Measurements from ENCODE around the gene WDFY4.

DNA sequence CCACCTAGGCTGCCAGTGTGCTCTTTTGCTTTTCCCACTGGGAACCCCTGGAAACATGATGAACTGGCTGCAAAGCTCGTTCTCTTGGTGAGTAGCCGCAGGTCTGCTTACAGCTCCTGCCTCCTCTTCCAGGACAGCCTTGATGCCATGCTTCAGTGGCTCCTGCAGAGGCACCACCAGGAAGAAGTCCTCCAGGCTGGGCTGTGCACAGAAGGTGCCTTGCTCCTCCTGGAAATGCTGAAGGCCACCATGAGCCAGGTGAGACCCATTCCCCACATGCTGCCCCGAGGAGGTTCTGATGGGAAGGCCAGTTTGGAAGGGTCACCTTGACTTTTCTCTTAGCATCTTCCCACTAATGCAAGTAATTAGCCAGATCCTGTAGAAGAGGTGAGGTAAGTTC lies 129.2 kb downstream of the WDFY4 start:
- no peak for TF ChIP-seq CTCF (conservative IDR thresholded peaks at IDR 0.05; ENCODE audit: low read depth in 2 of 2)
- TF ChIP-seq CREB1 (CRISPR knock-in tag; IDR thresholded peaks at IDR 0.05; ENCODE audit: low read depth): no peak
- no peak for TF ChIP-seq EZH2 (IDR thresholded peaks at IDR 0.05; ENCODE audit: low read depth, unreplicated experiment)
- no peak for TF ChIP-seq POLR2AphosphoS5 (IDR thresholded peaks at IDR 0.05; ENCODE audit: low read depth)
- TF ChIP-seq EZH2phosphoT487 (IDR thresholded peaks at IDR 0.05; ENCODE audit: unreplicated experiment): no peak
- no peak for TF ChIP-seq REST (IDR thresholded peaks at IDR 0.05; ENCODE audit: unreplicated experiment)
- TF ChIP-seq, protein P1, sequence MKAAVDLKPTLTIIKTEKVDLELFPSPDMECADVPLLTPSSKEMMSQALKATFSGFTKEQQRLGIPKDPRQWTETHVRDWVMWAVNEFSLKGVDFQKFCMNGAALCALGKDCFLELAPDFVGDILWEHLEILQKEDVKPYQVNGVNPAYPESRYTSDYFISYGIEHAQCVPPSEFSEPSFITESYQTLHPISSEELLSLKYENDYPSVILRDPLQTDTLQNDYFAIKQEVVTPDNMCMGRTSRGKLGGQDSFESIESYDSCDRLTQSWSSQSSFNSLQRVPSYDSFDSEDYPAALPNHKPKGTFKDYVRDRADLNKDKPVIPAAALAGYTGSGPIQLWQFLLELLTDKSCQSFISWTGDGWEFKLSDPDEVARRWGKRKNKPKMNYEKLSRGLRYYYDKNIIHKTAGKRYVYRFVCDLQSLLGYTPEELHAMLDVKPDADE (IDR thresholded peaks at IDR 0.05): no peak
- no peak for TF ChIP-seq ZNF331 (CRISPR knock-in tag; IDR thresholded peaks at IDR 0.05; ENCODE audit: low read depth)
- TF ChIP-seq JUNB (IDR thresholded peaks at IDR 0.05; ENCODE audit: unreplicated experiment): no peak
- TF ChIP-seq, protein P2, sequence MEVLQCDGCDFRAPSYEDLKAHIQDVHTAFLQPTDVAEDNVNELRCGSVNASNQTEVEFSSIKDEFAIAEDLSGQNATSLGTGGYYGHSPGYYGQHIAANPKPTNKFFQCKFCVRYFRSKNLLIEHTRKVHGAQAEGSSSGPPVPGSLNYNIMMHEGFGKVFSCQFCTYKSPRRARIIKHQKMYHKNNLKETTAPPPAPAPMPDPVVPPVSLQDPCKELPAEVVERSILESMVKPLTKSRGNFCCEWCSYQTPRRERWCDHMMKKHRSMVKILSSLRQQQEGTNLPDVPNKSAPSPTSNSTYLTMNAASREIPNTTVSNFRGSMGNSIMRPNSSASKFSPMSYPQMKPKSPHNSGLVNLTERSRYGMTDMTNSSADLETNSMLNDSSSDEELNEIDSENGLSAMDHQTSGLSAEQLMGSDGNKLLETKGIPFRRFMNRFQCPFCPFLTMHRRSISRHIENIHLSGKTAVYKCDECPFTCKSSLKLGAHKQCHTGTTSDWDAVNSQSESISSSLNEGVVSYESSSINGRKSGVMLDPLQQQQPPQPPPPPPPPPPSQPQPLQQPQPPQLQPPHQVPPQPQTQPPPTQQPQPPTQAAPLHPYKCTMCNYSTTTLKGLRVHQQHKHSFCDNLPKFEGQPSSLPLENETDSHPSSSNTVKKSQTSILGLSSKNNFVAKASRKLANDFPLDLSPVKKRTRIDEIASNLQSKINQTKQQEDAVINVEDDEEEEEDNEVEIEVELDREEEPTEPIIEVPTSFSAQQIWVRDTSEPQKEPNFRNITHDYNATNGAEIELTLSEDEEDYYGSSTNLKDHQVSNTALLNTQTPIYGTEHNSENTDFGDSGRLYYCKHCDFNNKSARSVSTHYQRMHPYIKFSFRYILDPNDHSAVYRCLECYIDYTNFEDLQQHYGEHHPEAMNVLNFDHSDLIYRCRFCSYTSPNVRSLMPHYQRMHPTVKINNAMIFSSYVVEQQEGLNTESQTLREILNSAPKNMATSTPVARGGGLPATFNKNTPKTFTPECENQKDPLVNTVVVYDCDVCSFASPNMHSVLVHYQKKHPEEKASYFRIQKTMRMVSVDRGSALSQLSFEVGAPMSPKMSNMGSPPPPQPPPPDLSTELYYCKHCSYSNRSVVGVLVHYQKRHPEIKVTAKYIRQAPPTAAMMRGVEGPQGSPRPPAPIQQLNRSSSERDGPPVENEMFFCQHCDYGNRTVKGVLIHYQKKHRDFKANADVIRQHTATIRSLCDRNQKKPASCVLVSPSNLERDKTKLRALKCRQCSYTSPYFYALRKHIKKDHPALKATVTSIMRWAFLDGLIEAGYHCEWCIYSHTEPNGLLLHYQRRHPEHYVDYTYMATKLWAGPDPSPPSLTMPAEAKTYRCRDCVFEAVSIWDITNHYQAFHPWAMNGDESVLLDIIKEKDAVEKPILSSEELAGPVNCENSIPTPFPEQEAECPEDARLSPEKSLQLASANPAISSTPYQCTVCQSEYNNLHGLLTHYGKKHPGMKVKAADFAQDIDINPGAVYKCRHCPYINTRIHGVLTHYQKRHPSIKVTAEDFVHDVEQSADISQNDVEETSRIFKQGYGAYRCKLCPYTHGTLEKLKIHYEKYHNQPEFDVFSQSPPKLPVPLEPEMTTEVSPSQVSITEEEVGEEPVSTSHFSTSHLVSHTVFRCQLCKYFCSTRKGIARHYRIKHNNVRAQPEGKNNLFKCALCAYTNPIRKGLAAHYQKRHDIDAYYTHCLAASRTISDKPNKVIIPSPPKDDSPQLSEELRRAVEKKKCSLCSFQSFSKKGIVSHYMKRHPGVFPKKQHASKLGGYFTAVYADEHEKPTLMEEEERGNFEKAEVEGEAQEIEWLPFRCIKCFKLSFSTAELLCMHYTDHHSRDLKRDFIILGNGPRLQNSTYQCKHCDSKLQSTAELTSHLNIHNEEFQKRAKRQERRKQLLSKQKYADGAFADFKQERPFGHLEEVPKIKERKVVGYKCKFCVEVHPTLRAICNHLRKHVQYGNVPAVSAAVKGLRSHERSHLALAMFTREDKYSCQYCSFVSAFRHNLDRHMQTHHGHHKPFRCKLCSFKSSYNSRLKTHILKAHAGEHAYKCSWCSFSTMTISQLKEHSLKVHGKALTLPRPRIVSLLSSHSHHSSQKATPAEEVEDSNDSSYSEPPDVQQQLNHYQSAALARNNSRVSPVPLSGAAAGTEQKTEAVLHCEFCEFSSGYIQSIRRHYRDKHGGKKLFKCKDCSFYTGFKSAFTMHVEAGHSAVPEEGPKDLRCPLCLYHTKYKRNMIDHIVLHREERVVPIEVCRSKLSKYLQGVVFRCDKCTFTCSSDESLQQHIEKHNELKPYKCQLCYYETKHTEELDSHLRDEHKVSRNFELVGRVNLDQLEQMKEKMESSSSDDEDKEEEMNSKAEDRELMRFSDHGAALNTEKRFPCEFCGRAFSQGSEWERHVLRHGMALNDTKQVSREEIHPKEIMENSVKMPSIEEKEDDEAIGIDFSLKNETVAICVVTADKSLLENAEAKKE (CRISPR knock-in tag; IDR thresholded peaks at IDR 0.05): no peak
- TF ChIP-seq STAT1 (IDR thresholded peaks at IDR 0.05; ENCODE audit: unreplicated experiment): no peak
